HG03520 (cell line): ENCODE results near the gene GNPTG.

Source experiments
- ATAC-seq: cut with Tn5 transposase; IDR thresholded peaks from one replicate; pipeline ENCODE4 v1.9.1; 2021; ENCODE audit warnings: mild to moderate bottlenecking, moderate library complexity; ENCODE audit not compliant: unreplicated experiment

Gene GNPTG

DNA sequence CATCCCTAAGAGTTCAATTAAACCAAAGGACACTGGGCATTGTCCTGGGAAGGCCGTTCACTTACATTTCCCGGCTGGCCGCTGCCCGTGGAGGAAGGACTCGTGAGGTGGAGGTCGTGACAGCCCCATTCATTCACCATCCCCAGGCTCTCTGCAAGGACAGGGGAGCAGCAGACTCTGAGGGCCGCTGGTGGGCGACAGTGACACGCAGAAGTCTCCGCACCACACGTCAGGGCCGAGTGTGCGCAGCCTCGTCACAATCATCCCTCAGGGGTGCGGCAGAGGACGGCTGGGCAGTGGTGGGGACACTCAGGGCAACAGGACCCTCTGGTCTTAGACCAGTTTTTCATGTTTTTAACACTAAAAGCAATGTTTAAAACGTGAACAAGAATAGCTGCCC is 41.1 kb downstream of the GNPTG start:
- ATAC-seq, result no peak

DNA sequence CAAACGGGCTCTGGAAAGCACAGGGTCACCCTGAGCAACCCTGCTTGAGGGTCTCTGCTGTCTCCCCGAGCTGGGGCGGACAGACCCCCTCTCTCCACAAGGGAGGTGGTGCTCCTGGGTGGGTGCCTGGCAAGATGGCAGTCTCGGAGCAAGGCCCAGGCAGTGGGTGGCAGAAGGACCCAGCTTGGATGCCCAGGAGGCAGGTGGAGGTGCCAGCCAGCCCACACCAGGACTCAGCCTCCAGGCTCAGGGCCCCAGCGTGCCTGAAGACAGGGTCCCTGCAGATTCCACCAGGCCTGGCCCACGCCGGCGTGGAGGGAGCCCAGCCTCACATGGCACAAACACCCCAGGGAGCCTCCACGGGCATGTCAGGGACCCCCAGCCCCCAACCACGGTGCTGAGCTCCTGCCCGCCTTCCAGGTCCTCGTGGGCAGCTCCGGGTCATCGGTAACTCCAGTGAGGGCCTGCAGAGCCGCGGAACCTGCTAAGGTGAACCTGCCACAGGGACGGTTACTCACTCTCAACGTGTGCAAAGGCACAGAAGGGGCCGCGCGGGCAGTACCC is 42.0 kb downstream of the GNPTG start:
- no peak for ATAC-seq

DNA sequence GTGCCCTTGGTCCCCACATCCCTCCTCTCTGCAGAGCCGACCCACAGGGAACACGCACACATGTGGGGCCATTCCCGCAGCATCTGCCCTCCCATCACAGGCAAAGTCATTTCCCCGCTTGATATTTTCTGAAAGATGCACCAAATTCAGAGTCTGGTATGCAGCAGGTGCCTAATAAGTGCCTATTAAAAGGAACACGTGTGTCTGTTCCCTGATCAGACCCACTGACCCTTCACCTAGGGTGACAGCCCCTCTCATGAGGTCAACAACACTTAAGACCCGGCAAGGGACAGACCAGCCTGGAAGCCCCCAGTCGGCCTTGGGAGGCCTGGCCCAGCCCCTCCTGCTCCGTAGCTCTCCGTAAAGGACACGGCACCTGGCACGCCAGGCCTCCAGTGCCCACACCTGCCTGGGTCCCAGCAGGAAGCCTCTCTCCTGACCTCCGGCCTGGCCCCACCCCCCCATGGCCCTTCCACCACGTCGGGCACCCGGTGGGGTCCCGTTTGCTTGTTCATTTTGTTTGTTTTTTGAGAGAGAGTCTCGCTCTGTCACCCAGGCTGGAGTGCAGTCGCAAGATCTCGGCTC is 42.7 kb downstream of the GNPTG start:
- ATAC-seq, result no peak

DNA sequence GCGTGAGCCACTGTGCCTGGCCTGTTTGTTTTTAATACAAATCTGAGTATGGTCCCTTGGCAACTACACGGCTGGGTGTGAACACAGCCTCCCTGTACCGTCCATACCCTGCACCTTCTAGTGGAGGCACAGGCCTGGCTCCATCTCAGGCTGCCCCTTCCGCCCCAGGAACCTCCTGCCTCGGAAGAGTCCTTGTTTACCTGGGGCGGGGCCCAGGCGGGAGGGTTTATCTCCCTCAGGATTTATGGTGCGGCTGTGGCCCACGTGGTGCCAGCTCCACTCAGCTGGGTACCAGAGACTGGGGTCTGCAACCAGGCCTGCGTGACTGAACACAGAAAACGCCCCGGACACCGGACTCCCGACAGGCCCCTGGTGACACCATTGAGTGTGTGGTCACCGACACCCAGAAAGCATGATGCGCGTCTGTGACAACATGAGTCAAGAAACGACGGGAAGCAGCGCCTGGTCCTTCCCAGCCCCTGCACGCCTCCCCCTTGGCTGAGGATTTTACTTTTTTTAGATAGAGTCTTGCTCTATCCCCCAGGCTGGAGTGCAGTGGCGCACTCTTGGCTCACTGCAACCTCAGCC is 43.8 kb downstream of the GNPTG start:
- no peak for ATAC-seq

DNA sequence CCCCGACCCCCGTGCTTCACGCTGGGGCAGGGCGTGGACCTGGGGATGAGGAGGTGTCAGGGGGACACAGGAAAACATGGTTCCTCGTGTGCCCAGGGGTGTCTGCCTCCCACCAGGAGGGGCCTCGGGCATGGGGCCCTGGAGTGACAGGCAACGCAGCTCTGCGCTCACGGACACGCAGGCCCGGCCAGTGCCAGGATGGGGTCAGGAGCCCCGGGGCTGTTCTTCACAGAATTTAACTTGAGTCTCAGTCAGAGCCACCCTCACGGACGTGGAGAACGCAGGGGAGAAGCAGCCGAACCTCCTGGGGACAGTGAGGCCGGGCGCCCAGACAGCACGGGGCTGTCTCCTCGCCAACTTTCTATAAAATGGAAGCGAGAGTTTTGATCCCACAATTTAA is 46.0 kb downstream of the GNPTG start:
- ATAC-seq, result no peak

DNA sequence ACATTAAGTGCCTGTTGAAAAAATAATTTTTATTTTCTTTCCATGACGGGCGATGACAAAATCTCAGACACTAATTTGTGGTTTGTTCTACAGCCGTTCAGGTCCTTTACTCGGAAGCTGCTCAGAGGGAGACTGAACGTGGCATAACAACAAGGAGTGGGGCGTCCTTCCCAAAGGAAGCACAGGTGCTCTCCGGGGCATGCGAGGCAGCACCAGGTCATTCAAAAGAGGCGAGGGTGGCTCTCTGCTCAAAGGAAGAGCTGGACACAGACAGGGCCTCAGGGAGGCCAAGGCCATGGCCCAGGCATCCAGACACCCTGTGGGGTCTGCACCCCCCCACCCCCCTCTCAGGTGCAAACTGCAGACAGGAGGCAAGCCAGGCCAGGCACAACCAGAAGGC is 46.6 kb downstream of the GNPTG start:
- ATAC-seq, result no peak

DNA sequence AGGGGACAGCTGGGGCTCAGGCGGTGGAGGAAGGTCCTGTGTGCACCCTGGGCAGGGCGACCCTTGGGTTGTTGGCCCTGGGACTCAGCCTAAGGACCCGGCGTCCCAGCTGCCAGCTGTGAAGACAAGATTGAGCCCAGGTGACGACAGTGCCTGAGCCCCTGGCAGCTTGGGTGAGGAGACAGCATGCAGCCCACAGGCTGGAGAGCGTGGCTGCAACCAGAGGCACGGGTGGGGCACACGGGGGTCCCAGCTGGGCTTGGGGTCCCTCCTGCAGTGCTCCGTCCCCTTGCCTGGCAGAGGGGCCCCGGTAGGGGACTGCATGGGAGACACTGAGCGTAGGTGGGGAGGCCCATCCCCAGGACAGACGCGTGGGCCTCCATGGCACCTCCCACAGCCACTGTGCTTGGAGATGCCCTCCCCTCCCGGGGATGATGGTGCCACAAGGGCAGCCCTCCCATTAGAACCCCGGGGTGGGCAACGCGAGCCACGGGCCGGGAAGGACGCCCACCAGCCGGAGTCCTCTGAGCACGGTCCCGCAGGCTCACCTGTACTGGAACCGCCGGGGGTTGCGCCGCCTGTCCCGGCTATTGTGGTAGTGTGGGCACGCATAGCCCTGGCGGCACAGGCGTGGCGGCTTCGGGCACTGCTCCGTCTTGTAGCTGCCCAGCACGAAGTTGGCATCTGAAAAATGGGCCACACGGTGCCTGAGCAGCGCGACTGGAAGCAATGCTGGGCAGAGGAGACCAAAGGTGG is 47.3 kb downstream of the GNPTG start:
- no peak for ATAC-seq

DNA sequence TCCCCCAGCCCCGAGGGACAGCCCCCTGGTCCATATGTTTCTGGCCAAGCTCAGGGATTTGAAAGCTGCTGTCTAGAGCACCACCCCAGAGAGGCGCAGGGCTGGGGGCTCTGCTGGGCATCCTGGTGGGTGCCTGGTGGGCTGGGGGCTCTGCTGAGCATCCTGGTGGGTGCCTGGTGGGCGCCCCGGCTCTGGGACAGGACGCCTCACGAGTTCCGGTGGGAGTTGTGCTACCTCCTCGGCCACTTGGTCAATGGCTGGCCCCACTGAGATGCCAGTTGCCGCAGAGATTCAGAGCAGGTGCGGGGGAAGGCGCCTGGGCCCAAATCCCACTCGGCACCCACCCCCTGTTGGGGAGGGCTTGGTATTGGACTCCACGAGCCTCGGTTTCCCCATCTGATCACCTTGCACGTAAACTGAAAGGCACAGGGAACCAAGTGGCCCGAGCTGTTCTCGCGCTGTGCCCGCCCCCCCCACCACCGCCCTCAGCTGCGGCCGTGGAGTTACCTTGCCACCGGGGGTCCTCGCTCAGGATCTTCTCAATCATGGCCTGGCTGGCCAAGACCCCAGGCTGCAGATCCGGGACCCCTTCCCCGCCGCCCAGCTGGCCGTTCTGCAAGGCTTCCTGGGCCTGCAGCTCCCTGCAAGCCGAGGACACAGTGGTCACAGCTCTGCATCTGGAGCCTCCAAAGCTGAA is 49.5 kb downstream of the GNPTG start:
- no peak for ATAC-seq

DNA sequence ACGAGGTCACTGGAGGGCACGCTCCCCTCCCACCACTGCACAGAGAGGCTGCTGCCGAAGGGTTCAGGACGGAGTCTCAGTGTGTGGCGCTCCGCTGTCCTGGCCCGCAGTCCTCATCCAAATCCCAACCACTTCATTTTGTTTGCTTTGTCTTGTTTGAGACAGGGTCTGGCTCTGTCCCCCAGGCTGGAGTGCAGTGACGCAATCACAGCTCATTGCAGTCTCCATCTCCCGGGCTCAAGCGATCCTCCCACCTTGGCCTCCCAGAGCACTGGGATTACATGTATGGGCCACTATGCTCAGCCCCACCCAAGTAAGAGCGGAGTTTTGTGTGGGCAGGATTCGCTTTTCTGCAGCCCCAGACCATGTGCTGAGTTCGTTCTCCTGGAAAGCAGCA is 50.0 kb downstream of the GNPTG start:
- ATAC-seq, result no peak

DNA sequence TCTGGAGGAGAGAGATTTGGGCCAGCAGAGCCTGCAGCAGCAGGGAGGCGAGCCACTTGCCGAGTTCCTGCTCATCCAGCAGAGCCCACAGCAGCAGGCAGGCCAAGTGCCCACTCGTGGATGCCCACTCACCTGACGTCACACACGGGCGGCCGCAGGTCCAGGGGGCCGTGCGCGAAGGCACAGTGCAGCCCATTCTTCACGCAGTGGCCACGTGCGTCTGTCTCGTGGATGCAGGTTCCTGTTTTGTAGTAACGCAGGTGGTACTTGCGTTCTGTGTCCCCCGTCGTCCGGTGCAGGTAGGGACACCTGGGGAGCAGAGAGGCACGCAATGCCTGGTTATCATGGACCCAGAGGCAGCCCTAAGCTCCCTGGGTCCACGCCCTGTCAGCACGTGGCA is 51.3 kb downstream of the GNPTG start:
- no peak for ATAC-seq

DNA sequence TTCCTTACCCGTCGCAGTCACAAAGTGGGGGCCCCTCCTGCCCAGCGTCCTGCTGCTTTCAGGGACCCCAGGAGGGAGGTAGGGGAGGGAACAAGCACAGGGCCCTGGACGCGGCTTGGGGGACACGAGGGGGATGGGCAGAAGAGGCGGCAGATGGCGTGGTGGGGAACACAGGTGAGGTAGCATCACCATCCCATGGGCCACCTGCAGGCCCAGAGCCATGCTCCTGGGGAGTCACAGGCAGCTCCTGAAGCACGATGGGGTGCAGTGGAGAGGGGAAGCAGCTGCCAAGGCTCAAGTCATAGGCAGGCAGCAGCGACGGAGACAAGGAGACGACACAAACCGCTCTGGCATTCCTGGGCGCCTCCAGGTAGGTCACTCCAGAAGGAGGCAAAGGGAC is 52.0 kb downstream of the GNPTG start:
- no peak for ATAC-seq

DNA sequence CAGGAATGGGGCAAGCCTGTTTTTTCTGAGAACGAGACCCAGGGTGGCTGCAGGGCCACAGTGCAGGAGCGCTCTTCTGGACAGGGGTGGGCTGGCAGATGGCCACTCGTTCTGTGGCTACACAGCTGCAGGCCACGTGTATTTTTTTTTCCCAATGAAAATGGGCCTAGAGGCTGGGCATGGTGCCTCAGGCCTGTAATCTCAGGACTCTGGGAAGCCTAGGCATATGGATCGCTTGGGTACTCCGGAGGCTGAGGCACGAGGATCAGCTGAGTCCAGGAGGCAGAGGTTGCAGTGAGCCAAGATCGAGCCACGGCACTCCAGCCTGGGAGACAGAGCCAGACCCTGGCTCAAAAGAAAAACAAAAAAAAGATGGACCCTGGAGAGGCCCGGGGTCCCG is 56.0 kb downstream of the GNPTG start:
- no peak for ATAC-seq

DNA sequence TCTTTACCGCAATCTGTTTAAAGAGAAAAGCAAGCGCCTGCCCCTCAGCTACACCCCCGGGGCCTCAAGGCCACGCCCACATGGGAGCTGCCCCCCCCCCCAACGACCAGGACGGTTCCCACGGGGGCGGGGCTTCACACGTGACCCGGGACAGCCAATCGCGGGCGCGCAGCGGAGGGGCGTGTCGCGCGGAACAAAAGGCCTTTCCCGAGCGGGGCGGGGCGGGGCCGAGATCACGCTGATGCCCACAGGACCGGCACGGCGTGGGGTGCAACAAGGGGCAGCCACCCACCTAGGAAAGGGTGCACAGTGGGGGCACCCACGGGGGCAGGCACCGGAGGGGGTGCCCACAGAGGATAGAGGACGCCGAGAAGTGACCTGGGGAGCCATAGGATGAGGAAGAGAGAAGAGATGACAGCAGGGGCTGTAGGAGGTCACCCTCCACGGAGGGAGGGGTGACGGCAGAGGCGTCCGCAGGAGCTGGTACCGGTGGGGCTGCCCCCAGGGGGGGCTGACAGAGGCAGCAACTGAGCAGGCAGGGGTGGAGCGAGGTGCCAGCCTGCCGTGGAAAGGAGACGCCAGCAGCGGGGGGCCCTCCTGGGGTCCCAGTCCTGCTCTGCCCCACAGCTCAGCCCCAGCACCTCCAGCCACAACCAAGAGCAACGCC is 56.6 kb downstream of the GNPTG start:
- ATAC-seq, result peak; percentile 59

DNA sequence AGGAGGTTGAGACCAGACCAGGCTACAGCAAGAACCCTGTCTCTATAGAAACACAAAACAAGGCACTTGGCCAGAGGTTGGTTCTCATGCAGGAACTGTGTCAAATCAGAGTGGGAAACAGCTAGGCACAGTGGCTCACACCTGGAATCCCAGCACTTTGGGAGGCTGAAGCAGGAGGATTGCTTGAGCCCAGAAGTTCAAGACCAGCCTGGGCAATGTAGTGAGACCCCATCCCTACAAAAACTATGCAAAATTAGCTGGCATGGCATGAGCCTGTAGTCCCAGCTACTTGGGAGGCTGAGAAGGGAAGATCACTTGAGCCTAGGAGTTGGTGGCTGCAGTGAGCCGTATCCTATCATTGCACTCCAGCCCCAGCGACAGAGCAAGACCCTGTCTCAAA is 61.1 kb downstream of the GNPTG start:
- no peak for ATAC-seq
